HG02588 (cell line): ENCODE measurements around the gene BMERB1.
"Not testable (repeated sequence)": the region's sequence is repeated elsewhere in the genome, so short reads cannot be mapped to it uniquely, and the experiment has no call there.

Experiments used
- ATAC-seq: cut with Tn5 transposase; IDR thresholded peaks from one replicate; pipeline ENCODE4 v1.9.1; 2021; ENCODE audit warnings: mild to moderate bottlenecking, moderate library complexity; ENCODE audit not compliant: unreplicated experiment

Gene BMERB1

GRCh38 chr16:15422222-15422621 lies 12.2 kb upstream of the BMERB1 start:
- ATAC-seq, result no peak

GRCh38 chr16:15425861-15426260 lies 8.5 kb upstream of the BMERB1 start:
- ATAC-seq, result no peak

DNA sequence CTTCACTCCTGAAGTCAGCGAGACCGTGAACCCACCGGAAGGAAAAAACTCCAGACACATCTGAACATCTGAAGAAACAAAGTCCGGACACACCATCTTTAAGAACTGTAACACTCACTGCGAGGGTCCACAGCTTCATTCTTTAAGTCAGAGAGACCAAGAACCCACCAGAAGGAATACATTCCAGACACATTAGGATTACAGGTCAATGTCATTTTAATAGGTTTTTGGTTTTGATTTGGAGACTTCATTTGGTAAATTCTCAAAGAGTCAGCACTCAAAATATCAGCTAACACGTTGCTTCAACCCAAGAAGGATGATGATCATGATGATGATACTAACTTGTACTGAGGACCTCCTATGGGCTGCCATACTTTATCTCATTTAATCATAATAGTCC lies 7.6 kb upstream of the BMERB1 start:
- ATAC-seq, result no peak

GRCh38 chr16:15427648-15428239 lies 6.6 kb upstream of the BMERB1 start:
- ATAC-seq, result no peak

- not testable (repeated sequence) for ATAC-seq
Observed at GRCh38 chr16:15430884-15431283, 3.5 kb upstream of the BMERB1 start.

- no peak for ATAC-seq
Observed at GRCh38 chr16:15434079-15434424, 336 bp upstream of the BMERB1 start.

DNA sequence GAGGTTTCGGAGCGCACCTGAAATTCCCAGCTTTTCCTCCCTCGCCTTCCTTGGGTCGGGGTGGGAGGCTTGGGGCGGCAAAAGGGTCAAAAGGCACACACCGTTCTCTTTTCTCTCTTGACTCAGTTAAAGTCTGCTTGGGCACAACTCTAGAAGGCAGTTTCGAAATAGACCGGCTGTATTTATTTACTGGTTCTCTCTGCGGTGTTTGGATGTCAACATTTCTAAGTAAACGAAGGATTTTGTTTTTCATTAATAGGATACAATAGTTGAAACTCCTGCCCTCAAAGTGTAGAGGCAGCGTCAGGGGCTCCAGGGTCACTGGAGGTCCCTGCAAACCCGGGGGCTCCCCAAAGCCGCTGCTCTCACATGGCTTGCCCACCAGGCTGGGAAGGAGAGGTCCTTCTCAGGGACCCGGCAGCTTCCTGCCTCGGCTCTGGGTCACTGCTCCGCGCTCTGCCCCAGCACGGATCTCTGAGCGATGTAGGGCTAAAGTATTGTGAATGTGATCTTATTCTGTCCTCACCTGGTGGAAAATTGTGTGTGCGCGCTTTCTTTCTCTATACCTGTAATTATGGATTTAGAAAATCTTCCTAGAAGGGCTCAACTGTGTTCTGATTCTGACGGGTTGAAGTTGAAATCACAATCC lies 952 bp downstream of the BMERB1 start:
- no peak for ATAC-seq

DNA sequence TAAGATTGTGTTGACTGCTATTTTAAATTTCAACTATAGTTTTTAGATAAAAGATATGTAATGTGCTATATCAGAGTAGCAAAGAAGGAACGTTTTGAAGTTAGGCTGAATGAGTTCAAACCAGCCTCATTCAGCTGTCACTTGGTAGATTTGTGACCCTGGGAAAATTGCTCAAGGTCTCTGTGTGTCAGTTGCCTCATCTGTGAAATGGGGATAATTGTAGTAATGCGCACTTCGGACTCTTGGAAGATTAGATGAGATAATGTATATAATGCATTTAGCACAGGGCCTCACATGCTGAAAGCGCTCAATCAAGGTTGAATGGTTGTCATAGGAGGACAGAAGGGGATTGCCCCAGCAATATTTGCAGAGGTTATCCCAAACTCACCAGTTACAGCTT lies 4.7 kb downstream of the BMERB1 start:
- no peak for ATAC-seq

- ATAC-seq, result no peak
Observed at GRCh38 chr16:15439521-15439920, 5.1 kb downstream of the BMERB1 start.

GRCh38 chr16:15440852-15441251 lies 6.5 kb downstream of the BMERB1 start:
- ATAC-seq, result no peak

DNA sequence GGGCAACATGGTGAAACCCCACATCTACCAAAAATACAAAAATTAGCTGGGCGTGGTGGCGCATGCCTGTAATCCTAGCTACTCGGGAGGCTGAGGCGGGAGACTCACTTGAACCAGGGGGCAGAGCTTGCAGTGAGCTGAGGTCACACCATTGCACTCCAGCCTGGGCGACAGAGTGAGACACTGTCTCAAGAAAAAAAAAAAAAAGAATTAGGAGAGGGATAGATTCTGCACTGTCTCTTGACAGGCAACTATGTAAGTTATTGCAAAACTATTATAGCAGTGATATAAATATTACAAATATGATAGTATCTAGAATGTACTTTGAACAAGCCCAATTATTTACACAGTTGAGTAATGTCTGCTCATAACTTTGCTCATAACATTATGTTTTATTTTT lies 7.8 kb downstream of the BMERB1 start:
- not testable (repeated sequence) for ATAC-seq

DNA sequence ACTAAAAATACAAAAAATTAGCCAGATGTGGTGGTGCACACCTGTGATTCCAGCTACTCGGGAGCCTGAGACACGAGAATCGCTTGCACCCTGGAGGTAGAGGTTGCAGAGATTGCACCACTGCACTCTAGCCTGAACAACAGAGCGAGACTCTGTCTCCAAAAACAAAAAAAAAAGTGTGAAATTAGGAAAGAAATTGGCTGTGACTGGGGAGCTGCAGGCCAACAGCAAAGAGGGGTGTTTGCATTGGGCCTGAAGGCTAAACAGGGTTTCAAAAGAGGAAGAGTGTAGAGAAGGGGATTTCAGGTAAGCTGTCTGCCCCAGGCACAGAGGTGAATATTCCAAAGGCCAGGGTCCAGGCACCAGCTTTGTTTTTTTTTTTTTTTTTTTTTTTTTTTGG lies 9.4 kb downstream of the BMERB1 start:
- no peak for ATAC-seq

GRCh38 chr16:15444264-15444663 lies 9.9 kb downstream of the BMERB1 start:
- ATAC-seq, result no peak

- no peak for ATAC-seq
Observed at GRCh38 chr16:15445450-15445849, 11.1 kb downstream of the BMERB1 start.

GRCh38 chr16:15446901-15447300 lies 12.5 kb downstream of the BMERB1 start:
- ATAC-seq, result no peak

DNA sequence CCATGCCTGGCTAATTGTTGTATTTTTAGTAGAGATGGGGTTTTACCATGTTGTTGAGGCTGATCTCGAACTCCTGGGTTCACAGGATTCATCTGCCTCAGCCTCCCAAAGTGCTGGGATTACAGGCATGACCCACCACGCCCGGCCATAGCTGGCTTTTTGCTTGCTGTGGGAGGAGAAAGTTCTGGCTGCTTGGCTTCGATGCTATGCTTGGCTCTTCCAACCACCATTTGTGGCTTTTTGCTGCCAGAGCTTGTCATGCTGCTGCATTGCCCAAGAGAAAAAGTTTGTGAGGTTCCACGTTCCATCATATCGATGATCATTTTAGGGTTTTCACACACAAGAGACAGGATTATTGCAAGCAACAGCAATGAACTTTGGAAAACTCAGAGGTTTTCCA lies 16.2 kb downstream of the BMERB1 start:
- no peak for ATAC-seq

DNA sequence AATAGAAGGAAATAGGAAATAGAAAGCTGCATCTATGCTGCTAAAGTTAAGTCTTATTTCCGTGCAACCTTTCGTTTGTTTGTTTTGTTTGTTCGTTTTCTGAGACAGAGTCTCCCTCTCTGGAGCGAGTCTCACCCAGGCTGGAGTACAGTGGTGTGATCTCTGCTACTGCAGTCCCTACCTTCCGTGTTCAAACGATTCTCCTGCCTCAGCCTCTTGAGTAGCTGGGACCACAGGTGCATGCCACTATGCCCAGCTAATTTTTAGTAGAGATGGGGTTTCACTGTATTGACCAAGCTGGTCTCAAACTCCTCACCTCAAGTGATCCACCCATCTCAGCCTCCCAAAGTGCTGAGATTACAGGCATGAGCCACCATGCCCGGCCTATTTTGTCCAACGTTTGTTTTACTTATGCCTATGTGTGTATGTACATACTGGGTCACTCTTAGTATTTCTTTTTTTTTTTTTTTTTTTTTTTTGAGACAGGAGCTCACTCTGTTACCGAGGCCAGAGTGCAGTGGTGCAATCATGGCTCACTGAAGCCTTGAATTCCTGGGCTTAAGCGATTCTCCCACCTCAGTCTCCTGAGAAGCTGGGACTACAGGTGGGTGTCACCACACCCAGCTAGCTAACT lies 16.8 kb downstream of the BMERB1 start:
- no peak for ATAC-seq

GRCh38 chr16:15452246-15452855 lies 18.0 kb downstream of the BMERB1 start:
- ATAC-seq, result no peak

GRCh38 chr16:15453296-15453695 lies 18.9 kb downstream of the BMERB1 start:
- not testable (repeated sequence) for ATAC-seq

- not testable (repeated sequence) for ATAC-seq
Observed at GRCh38 chr16:15454933-15455332, 20.5 kb downstream of the BMERB1 start.

DNA sequence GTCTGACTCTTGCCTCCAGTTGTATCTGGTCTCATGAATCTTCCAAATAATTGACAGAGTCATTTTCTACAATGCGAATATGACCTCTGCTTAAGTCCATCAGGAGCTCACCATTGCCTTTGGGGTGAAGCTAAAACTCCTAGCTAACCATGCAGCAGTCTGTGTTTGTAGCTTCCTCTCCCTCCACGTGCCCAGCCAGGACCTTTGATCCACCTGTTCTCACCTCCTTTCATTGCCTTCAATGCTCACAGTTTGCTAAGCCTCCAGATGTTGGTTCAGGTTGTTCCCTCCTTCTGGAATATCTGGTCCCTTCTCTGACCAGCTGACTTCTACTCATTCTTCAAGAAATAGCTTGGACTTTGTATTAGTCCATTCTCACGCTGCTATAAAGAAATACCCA lies 23.0 kb downstream of the BMERB1 start:
- no peak for ATAC-seq

DNA sequence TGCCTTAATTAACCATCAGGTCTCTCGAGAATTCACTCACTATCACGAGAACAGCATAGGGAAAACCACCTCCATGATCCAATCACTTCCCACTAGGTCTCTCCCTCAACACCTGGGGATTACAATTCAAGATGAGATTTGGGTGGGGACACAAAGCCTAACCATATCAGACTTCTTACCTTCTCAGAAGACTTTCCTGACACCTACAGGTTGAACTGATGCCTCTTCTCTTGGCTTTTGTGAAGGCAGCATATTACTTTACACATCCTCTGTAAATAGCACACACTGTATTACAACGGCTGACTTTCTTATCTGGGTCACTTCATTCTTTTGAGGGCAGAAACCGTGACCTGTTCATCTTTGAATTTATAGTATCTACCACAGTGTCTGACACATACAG lies 23.6 kb downstream of the BMERB1 start:
- no peak for ATAC-seq
